ENCODE measurements around the gene LMAN2.

LMAN2 gene

DNA sequence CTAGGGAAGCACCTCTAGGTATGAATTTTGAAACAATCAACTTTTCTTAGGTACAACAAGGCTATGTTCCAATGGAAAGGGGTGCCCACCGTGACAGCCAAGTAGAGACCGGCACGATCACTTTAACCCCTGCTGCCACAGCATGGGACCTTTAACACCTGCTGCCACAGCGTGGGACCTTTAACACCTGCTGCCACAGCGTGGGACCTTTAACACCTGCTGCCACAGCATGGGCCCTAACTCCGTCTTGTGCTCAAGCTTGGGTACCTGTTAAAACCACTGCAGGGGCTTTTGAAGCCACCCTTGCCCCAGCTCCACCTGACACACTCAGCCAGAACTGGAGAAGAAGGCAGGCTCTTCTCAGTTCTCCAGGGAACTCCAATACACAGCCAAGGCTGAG lies 21.6 kb downstream of the LMAN2 start:
- ATAC-seq (ENCODE audit: low read depth): no peak
- TF ChIP-seq CTCF (IDR thresholded peaks at IDR 0.05; ENCODE audit: poor library complexity, severe bottlenecking): no peak
- Histone ChIP-seq H3K27ac (ENCODE audit: poor library complexity, severe bottlenecking) (no peak overlapping the region), H3K9me3 (ENCODE audit: severe bottlenecking) (no peaks in the 10 kb centered on the region), H3K4me3 (ENCODE audit: severe bottlenecking) (no peak overlapping the region), H3K36me3 (ENCODE audit: low read depth) (peaks cover 54% of the 10 kb centered on the region), H3K4me1 (ENCODE audit: insufficient read depth, poor library complexity, severe bottlenecking) (peaks cover 11% of the 10 kb centered on the region), H3K27me3 (ENCODE audit: insufficient read depth, poor library complexity, severe bottlenecking) (no peaks in the 10 kb centered on the region)
- no peak for DNase-seq (ENCODE audit: low spot score)

DNA sequence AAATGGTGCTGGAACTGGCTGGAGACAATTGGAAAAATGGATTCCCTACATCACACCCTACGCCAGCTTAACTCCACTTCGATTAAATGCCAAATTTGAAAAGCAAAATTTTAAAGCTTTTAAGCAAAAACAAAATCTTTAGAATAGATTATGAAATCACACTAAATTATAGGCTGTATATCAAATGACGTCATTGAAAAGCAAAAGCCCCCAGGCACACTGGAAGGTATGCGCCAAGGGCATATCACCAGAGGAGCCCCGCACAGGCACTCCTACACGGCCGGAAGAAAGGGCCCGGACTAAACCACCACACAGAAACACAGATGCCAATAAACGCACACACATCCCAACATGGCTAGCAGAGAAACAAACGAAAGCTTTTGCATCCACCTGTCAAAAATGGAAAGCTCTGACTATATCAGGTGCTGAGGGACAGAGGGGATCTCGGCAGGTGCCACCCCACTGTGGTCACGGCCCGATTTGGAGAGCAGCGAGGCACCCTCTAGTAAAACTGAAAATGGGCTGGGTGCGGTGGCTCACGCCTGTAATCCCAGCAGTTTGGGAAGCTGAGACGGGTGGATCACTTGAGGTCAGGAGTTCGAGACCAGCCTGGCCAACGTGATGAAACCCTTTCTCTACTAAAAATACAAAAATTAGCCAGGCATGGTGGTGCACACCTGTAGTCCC lies 22.8 kb downstream of the LMAN2 start:
- DNase-seq (ENCODE audit: low spot score) (no peak), ATAC-seq (ENCODE audit: low read depth) (no peak)
- H3K4me1 ChIP-seq (ENCODE audit: insufficient read depth, poor library complexity, severe bottlenecking): peaks cover 11% of the 10 kb centered on the region
- no peak overlapping the region for H3K4me3 ChIP-seq (ENCODE audit: severe bottlenecking)
- peaks cover 42% of the 10 kb centered on the region for H3K36me3 ChIP-seq (ENCODE audit: low read depth)
- H3K27ac ChIP-seq (ENCODE audit: poor library complexity, severe bottlenecking): peak overlapping the region; percentile 21
- TF ChIP-seq CTCF (IDR thresholded peaks at IDR 0.05; ENCODE audit: poor library complexity, severe bottlenecking): no peak
- no peaks in the 10 kb centered on the region for H3K9me3 ChIP-seq (ENCODE audit: severe bottlenecking)
- H3K27me3 ChIP-seq (ENCODE audit: insufficient read depth, poor library complexity, severe bottlenecking): no peaks in the 10 kb centered on the region

DNA sequence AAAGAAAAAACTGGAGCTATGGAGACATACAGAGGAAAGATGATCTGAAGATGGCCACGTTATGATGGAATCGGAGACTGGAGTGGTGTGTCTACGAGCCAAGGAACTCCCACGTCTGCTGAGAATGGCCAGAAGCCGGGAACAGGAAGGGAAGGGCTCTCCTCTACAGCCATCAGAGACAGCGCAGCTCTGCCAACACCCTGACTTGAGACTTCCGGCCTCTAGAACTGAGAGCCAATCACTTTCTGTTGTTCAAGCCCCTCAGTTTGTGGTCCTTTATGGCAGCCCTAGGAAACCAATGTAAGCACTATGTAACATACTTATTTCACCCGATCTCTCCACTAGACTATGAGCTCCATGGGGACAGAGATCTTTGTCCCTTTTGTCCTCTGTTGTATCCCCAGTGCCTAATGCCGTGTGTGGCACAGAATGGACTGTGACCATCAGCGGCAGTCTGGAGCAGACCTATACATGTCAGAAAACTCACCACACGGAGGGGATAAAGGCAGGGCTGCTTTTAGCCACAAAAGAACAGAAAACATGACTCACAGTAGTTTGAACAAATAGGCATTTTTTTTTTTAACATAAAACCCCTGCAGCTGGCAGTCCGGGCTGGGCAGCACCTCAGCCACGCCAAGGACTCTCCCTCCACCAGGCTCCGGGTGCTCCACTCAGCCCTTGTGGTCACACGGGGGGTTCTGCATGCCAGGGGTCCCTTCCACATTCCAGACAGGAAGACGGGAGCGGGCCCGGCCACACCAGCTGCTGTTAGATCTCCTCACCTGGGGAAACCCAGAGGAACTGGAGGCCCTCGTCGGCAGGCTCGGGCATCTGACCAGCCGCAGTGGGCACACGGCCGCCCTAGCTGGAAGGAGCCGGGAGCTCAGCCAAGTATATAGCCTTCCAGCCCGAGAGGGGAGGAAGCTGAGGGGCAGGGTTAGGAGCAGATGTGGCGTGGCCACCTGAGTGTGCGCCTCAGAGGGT lies 23.6 kb downstream of the LMAN2 start:
- Histone ChIP-seq H3K36me3 (ENCODE audit: low read depth) (peaks cover 35% of the 10 kb centered on the region), H3K9me3 (ENCODE audit: severe bottlenecking) (no peaks in the 10 kb centered on the region), H3K4me3 (ENCODE audit: severe bottlenecking) (no peak overlapping the region), H3K27ac (ENCODE audit: poor library complexity, severe bottlenecking) (peak overlapping the region; percentile 21), H3K4me1 (ENCODE audit: insufficient read depth, poor library complexity, severe bottlenecking) (peaks cover 11% of the 10 kb centered on the region), H3K27me3 (ENCODE audit: insufficient read depth, poor library complexity, severe bottlenecking) (no peaks in the 10 kb centered on the region)
- ATAC-seq (ENCODE audit: low read depth) (peak; percentile 66), DNase-seq (ENCODE audit: low spot score) (no peak)
- TF ChIP-seq CTCF (IDR thresholded peaks at IDR 0.05; ENCODE audit: poor library complexity, severe bottlenecking): no peak

GRCh38 chr5:177325868-177326381 lies 25.5 kb downstream of the LMAN2 start:
- peaks cover 26% of the 10 kb centered on the region for H3K36me3 ChIP-seq (ENCODE audit: low read depth)
- DNase-seq (ENCODE audit: low spot score): no peak

More at GRCh38 chr5:177325868-177326381, 25.5 kb downstream of the LMAN2 start:
- H3K27me3 ChIP-seq (ENCODE audit: insufficient read depth, poor library complexity, severe bottlenecking): no peaks in the 10 kb centered on the region
- TF ChIP-seq CTCF (IDR thresholded peaks at IDR 0.05; ENCODE audit: poor library complexity, severe bottlenecking): no peak
- no peaks in the 10 kb centered on the region for H3K9me3 ChIP-seq (ENCODE audit: severe bottlenecking)
- ATAC-seq (ENCODE audit: low read depth): peak; percentile 47; the same call in 1 of the 3 replicates
- no peak overlapping the region for H3K4me3 ChIP-seq (ENCODE audit: severe bottlenecking)
- peaks cover 11% of the 10 kb centered on the region for H3K4me1 ChIP-seq (ENCODE audit: insufficient read depth, poor library complexity, severe bottlenecking)
- H3K27ac ChIP-seq (ENCODE audit: poor library complexity, severe bottlenecking): no peak overlapping the region
